ENCODE results near the gene ATG16L1. TPM values are rescaled to one million over a fixed set of nuclear protein-coding genes. Genes with fewer than 3 reads are reported as not detected.

Gene ATG16L1
- total RNA-seq, 2 experiments from 2014 or later: 31.8 to 44.9 TPM

GRCh38 chr2:233281553-233281952 lies 30.1 kb downstream of the ATG16L1 start:
- ChIA-PET POLR2A (no interaction called here), CTCF (ENCODE audit: unreplicated experiment) (no interaction called here)
- TF ChIP-seq EZH2phosphoT487 (IDR thresholded peaks at IDR 0.05; ENCODE audit: borderline replicate concordance, low read depth, low read length): no peak
- TF ChIP-seq CTCF (conservative IDR thresholded peaks at IDR 0.05; ENCODE audit: low read length): no peak
- Histone ChIP-seq H3K4me3 (ENCODE audit: low read depth, low read length, poor library complexity, severe bottlenecking) (no peak overlapping the region), H3K79me2 (ENCODE audit: insufficient read depth, low read depth, low read length) (no peaks in the 10 kb centered on the region), H3K4me2 (ENCODE audit: low read length) (no peak overlapping the region), H3K27ac (ENCODE audit: low read depth, low read length, poor library complexity, severe bottlenecking) (no peak overlapping the region), H3K9me3 (ENCODE audit: low read length) (no peaks in the 10 kb centered on the region), H3K4me1 (ENCODE audit: insufficient read depth, low read length, poor library complexity, severe bottlenecking) (no peaks in the 10 kb centered on the region), H3K9me2 (ENCODE audit: insufficient read depth, low read length) (no peaks in the 10 kb centered on the region), H4K20me1 (ENCODE audit: insufficient read depth, low read length) (no peaks in the 10 kb centered on the region), H3K36me3 (ENCODE audit: insufficient read depth, low read length) (peaks cover 89% of the 10 kb centered on the region), H2AFZ (ENCODE audit: low read length) (no peak overlapping the region)
- intact Hi-C loops (cut with micrococcal nuclease; ENCODE audit: unreplicated experiment): no loop called here
- no peak for DNase-seq (ENCODE audit: low spot score)
- no TSS peak for BruUV-seq (replicated peaks)

- no peaks in the 10 kb centered on the region for H4K20me1 ChIP-seq (ENCODE audit: insufficient read depth, low read length)
- intact Hi-C loops (cut with micrococcal nuclease; ENCODE audit: unreplicated experiment): no loop called here
- TF ChIP-seq CTCF (conservative IDR thresholded peaks at IDR 0.05; ENCODE audit: low read length): no peak
- no peak for TF ChIP-seq EZH2phosphoT487 (IDR thresholded peaks at IDR 0.05; ENCODE audit: borderline replicate concordance, low read depth, low read length)
- H2AFZ ChIP-seq (ENCODE audit: low read length): no peak overlapping the region
- ChIA-PET POLR2A (interaction anchor here (0.6 kb wide), 1 partner anchor 177 kb away, joined by 4 read pairs; no protein-coding TSS in a partner anchor), CTCF (ENCODE audit: unreplicated experiment) (no interaction called here)
- no peaks in the 10 kb centered on the region for H3K9me2 ChIP-seq (ENCODE audit: insufficient read depth, low read length)
- no peaks in the 10 kb centered on the region for H3K9me3 ChIP-seq (ENCODE audit: low read length)
- no TSS peak for BruUV-seq (replicated peaks)
- no peak overlapping the region for H3K27ac ChIP-seq (ENCODE audit: low read depth, low read length, poor library complexity, severe bottlenecking)
- no peak for DNase-seq (ENCODE audit: low spot score)
- no peak overlapping the region for H3K4me2 ChIP-seq (ENCODE audit: low read length)
- peaks cover 89% of the 10 kb centered on the region for H3K36me3 ChIP-seq (ENCODE audit: insufficient read depth, low read length)
- no peaks in the 10 kb centered on the region for H3K79me2 ChIP-seq (ENCODE audit: insufficient read depth, low read depth, low read length)
- H3K4me1 ChIP-seq (ENCODE audit: insufficient read depth, low read length, poor library complexity, severe bottlenecking): no peaks in the 10 kb centered on the region
- no peak overlapping the region for H3K4me3 ChIP-seq (ENCODE audit: low read depth, low read length, poor library complexity, severe bottlenecking)
Measured at GRCh38 chr2:233281992-233282603, 30.6 kb downstream of the ATG16L1 start.

GRCh38 chr2:233285921-233286320 lies 34.4 kb downstream of the ATG16L1 start:
- H4K20me1 ChIP-seq (ENCODE audit: insufficient read depth, low read length): no peaks in the 10 kb centered on the region
- peaks cover 89% of the 10 kb centered on the region for H3K36me3 ChIP-seq (ENCODE audit: insufficient read depth, low read length)
- ChIA-PET CTCF (ENCODE audit: unreplicated experiment) (no interaction called here), POLR2A (no interaction called here)
- no peak overlapping the region for H3K4me3 ChIP-seq (ENCODE audit: low read depth, low read length, poor library complexity, severe bottlenecking)
- no peaks in the 10 kb centered on the region for H3K4me1 ChIP-seq (ENCODE audit: insufficient read depth, low read length, poor library complexity, severe bottlenecking)
- no peak overlapping the region for H3K4me2 ChIP-seq (ENCODE audit: low read length)
- no peak for TF ChIP-seq EZH2phosphoT487 (IDR thresholded peaks at IDR 0.05; ENCODE audit: borderline replicate concordance, low read depth, low read length)
- intact Hi-C loops (cut with micrococcal nuclease; ENCODE audit: unreplicated experiment): no loop called here
- no peaks in the 10 kb centered on the region for H3K9me3 ChIP-seq (ENCODE audit: low read length)
- no peaks in the 10 kb centered on the region for H3K79me2 ChIP-seq (ENCODE audit: insufficient read depth, low read depth, low read length)
- no peak overlapping the region for H2AFZ ChIP-seq (ENCODE audit: low read length)
- H3K27ac ChIP-seq (ENCODE audit: low read depth, low read length, poor library complexity, severe bottlenecking): no peak overlapping the region
- no TSS peak for BruUV-seq (replicated peaks)
- DNase-seq (ENCODE audit: low spot score): no peak
- H3K9me2 ChIP-seq (ENCODE audit: insufficient read depth, low read length): no peaks in the 10 kb centered on the region
